Neural cell (in vitro differentiated cells): Measurements from ENCODE around the gene SLC12A8.

Source experiments
- CTCF ChIP-seq: fragments of 450-650 bp; IDR thresholded peaks from 2 replicates; pipeline ENCODE4 v1.5.1; 2014; ENCODE audit warnings: antibody characterized with exemption, mild to moderate bottlenecking, moderate library complexity; ENCODE audit not compliant: poor library complexity, severe bottlenecking
- EZH2 ChIP-seq: fragments of 200-600, 300-800 bp; shearing (Covaris generic), sonication (generic); IDR thresholded peaks from 2 replicates; pipeline ENCODE4 v1.6.1; 2014; ENCODE audit warnings: antibody characterized with exemption, low read length, borderline replicate concordance, mild to moderate bottlenecking; ENCODE audit not compliant: insufficient read depth, poor library complexity, severe bottlenecking

- TF ChIP-seq CTCF: no peak
- no peak for TF ChIP-seq EZH2
Measured at GRCh38 chr3:125220727-125221429, 8.3 kb upstream of the SLC12A8 start.
